Duodenal mucosa (tissue), 2 donors: ENCODE results near the gene VCL.

Experiments
- H3K27ac ChIP-seq: one replicate; pipeline ENCODE4 v1.7.0; 2013; ENCODE audit warnings: low read depth, low read length
- H3K27me3 ChIP-seq, 2 donors: one replicate each; pipeline ENCODE4 v1.7.0; 2013; ENCODE audit warnings: low read length in 2 of 2, control low read depth in 1 of 2; ENCODE audit not compliant: insufficient read depth in 2 of 2, control insufficient read depth in 1 of 2
- H3K36me3 ChIP-seq, 2 donors: one replicate each; pipeline ENCODE4 v1.7.0; 2013; ENCODE audit warnings: low read length in 2 of 2, control low read depth in 1 of 2; ENCODE audit not compliant: insufficient read depth in 2 of 2, control insufficient read depth in 1 of 2
- H3K4me1 ChIP-seq, 2 donors: one replicate each; pipeline ENCODE4 v1.7.0; 2013; ENCODE audit warnings: low read length in 2 of 2, control low read depth in 1 of 2; ENCODE audit not compliant: insufficient read depth in 2 of 2, control insufficient read depth in 1 of 2
- H3K4me3 ChIP-seq, 2 donors: one replicate each; pipeline ENCODE4 v1.7.0; 2013; ENCODE audit warnings: low read length in 2 of 2, low read depth in 1 of 2
- H3K9ac ChIP-seq, 2 donors: one replicate each; pipeline ENCODE4 v1.7.0; 2013; ENCODE audit warnings: low read length in 2 of 2, low read depth in 1 of 2
- H3K9me3 ChIP-seq, 2 donors: one replicate each; pipeline ENCODE4 v1.7.0; 2013; ENCODE audit warnings: low read length in 2 of 2, control low read depth in 1 of 2; ENCODE audit not compliant: control insufficient read depth in 1 of 2

The VCL gene

DNA sequence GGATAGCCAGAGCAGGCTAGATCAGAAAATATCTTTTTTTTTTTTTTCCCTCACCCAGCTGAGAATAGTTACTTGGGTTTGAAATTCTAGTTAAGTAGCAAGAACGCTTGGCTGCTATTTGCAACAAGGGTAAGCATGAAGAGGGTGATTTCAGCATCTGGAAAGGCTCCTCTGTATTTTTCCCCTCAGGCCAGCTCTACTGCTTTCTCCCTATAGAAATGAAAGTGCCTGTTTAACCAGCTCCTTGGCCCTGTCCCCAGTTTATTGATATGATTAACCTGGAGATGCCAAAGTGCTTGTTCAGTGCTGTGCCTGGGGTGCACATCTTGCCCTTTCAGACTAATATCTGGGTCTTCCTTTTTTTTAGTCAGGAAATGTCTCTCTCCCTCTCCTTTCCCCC lies 115.6 kb downstream of the VCL start:
- Histone ChIP-seq H3K9ac (no peak overlapping the region), H3K4me1 (no peaks in the 10 kb centered on the region), H3K36me3 (peaks cover 64 to 93% of the 10 kb centered on the region in 2 donors), H3K4me3 (no peak overlapping the region), H3K27me3 (no peaks in the 10 kb centered on the region), H3K9me3 (no peaks in the 10 kb centered on the region), H3K27ac (no peak overlapping the region)

DNA sequence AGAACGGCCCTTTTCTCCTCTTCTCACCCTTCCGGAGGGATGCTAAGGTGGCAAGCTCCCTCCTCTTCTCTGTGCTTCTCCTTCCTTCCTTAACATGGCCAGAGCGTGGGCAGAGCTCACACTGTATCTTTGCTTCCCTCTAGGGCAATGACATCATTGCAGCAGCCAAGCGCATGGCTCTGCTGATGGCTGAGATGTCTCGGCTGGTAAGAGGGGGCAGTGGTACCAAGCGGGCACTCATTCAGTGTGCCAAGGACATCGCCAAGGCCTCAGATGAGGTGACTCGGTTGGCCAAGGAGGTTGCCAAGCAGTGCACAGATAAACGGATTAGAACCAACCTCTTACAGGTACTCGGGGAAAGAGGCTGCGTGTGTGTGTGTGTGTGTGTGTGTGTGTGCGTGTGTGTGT lies 116.1 kb downstream of the VCL start:
- H3K9me3 ChIP-seq, result no peaks in the 10 kb centered on the region
- no peak overlapping the region for H3K9ac ChIP-seq
- no peak overlapping the region for H3K4me3 ChIP-seq
- H3K36me3 ChIP-seq, result peaks cover 64 to 95% of the 10 kb centered on the region in 2 donors
- H3K27me3 ChIP-seq, result no peaks in the 10 kb centered on the region
- H3K4me1 ChIP-seq, result no peaks in the 10 kb centered on the region
- H3K27ac ChIP-seq, result no peak overlapping the region

DNA sequence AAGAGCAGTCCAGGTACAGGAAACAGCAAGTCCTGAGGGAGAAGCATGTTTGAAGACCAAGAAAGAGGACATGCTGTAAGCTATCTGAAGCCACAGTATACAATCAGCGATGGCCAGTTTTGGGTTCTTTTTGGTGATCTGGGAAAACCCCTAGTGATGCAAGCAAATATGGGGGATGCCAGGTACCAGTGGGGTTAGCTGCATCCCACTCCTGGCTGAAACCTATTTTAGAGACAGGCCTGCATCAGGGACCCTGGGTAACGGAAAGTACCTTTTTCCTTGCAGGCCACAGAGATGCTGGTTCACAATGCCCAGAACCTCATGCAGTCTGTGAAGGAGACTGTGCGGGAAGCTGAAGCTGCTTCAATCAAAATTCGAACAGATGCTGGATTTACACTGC lies 119.8 kb downstream of the VCL start:
- no peak overlapping the region for H3K27ac ChIP-seq
- no peaks in the 10 kb centered on the region for H3K9me3 ChIP-seq
- H3K36me3 ChIP-seq, result peaks cover 62 to 93% of the 10 kb centered on the region in 2 donors
- no peaks in the 10 kb centered on the region for H3K4me1 ChIP-seq
- no peaks in the 10 kb centered on the region for H3K27me3 ChIP-seq
- no peak overlapping the region for H3K4me3 ChIP-seq
- H3K9ac ChIP-seq, result no peak overlapping the region

DNA sequence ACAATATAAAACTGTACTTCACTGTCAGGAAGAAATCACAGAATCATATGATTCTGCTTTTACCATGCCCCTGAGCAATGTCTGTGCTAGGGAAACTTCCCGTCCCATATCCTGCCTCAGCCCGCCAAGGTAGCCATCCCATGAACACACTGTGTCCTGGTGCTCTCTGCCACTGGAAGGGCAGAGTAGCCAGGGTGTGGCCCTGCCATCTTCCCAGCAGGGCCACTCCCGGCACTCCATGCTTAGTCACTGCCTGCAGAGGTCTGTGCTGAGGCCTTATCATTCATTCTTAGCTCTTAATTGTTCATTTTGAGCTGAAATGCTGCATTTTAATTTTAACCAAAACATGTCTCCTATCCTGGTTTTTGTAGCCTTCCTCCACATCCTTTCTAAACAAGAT lies 120.9 kb downstream of the VCL start:
- no peaks in the 10 kb centered on the region for H3K9me3 ChIP-seq
- H3K36me3 ChIP-seq, result peaks cover 65 to 94% of the 10 kb centered on the region in 2 donors
- H3K27me3 ChIP-seq, result no peaks in the 10 kb centered on the region
- no peak overlapping the region for H3K4me3 ChIP-seq
- peak overlapping the region in 1 of 2 donors; percentile 1 for H3K9ac ChIP-seq
- H3K27ac ChIP-seq, result no peak overlapping the region
- no peaks in the 10 kb centered on the region for H3K4me1 ChIP-seq

DNA sequence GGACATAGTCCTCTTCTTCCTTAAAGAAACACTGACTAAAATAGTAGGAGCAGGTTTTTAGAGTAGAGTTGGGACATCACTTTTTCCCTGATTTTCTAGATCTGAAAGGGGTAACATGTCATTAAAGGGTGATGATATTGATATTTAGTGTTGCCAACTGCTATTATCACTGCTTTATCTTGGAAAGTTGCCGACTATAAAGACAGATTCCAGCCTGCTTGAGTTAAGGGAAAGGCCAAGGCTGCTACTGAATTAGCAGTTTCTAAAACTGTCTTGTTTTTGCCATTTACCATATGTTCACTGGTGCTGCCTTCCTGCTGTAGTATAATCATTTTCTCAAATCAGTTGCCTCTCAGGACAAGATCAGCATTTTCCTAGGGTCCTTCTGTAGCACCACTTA lies 123.0 kb downstream of the VCL start:
- Histone ChIP-seq H3K27me3 (no peaks in the 10 kb centered on the region), H3K27ac (no peak overlapping the region), H3K9me3 (no peaks in the 10 kb centered on the region), H3K36me3 (peaks cover 59 to 92% of the 10 kb centered on the region in 2 donors), H3K9ac (no peak overlapping the region), H3K4me3 (no peak overlapping the region), H3K4me1 (no peaks in the 10 kb centered on the region)

DNA sequence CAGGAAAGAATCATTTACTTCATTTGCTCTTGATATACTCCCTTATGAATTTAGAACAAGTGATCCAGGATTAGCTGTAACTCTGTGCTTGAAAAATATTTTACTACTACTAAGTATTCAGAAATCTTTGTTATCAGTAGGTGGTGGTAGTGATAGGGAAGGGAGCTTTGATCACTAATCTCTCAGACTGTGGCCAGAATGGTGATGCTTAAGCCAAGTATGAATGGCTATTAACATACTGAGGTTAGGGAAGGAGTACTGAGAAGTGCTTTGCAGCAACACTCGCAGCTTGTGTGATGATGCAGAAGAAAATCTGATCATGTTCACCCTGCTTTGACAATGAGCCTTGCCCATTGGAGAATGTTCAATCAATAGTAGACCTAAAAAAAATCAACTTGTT lies 123.5 kb downstream of the VCL start:
- H3K36me3 ChIP-seq, result peaks cover 64 to 92% of the 10 kb centered on the region in 2 donors
- no peak overlapping the region for H3K27ac ChIP-seq
- H3K9ac ChIP-seq, result no peak overlapping the region
- H3K9me3 ChIP-seq, result no peaks in the 10 kb centered on the region
- no peaks in the 10 kb centered on the region for H3K4me1 ChIP-seq
- no peaks in the 10 kb centered on the region for H3K27me3 ChIP-seq
- H3K4me3 ChIP-seq, result no peak overlapping the region

DNA sequence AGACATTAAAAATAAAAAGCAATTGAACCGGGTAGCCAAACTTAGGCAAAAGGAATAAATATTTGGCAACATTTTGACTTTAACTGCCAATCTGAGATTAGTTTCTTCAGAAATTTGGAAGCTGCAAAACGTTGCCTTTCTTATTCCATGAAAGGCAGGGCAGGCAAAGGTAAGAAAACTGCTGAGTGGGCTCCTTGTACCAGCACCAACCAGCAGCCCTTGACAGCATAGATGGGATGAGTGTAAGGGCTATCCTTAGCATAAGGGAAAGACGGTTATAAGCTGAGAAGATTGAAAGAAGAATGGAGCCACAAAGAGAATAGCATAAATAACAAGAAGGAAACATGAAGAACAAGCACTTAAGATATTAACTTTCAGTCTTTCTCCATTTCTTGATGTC lies 124.1 kb downstream of the VCL start:
- H3K4me3 ChIP-seq, result no peak overlapping the region
- H3K27me3 ChIP-seq, result no peaks in the 10 kb centered on the region
- no peaks in the 10 kb centered on the region for H3K4me1 ChIP-seq
- peaks cover 65 to 91% of the 10 kb centered on the region in 2 donors for H3K36me3 ChIP-seq
- H3K9me3 ChIP-seq, result no peaks in the 10 kb centered on the region
- H3K27ac ChIP-seq, result no peak overlapping the region
- H3K9ac ChIP-seq, result no peak overlapping the region

DNA sequence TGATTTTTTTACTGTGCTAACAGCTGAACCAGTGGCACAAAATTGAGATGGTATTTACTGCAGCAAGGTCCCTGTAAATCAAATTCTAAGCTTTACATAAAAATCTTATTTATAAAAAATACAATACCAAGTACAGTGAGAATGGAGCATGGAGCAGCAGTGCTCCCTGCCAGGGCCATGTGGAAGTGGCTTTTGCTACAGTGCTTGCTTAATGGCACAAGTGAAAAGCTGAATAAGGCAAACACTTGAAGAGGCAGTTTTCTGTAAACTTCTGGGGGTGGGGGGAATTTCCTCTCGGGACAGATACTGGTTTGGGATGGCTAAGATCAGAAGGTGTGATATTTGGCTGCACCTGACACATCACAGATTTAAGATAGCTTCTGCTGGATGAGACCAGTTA lies 125.2 kb downstream of the VCL start:
- no peak overlapping the region for H3K27ac ChIP-seq
- no peaks in the 10 kb centered on the region for H3K27me3 ChIP-seq
- H3K4me3 ChIP-seq, result no peak overlapping the region
- no peak overlapping the region for H3K9ac ChIP-seq
- peaks cover 60 to 89% of the 10 kb centered on the region in 2 donors for H3K36me3 ChIP-seq
- H3K4me1 ChIP-seq, result no peaks in the 10 kb centered on the region
- no peaks in the 10 kb centered on the region for H3K9me3 ChIP-seq

DNA sequence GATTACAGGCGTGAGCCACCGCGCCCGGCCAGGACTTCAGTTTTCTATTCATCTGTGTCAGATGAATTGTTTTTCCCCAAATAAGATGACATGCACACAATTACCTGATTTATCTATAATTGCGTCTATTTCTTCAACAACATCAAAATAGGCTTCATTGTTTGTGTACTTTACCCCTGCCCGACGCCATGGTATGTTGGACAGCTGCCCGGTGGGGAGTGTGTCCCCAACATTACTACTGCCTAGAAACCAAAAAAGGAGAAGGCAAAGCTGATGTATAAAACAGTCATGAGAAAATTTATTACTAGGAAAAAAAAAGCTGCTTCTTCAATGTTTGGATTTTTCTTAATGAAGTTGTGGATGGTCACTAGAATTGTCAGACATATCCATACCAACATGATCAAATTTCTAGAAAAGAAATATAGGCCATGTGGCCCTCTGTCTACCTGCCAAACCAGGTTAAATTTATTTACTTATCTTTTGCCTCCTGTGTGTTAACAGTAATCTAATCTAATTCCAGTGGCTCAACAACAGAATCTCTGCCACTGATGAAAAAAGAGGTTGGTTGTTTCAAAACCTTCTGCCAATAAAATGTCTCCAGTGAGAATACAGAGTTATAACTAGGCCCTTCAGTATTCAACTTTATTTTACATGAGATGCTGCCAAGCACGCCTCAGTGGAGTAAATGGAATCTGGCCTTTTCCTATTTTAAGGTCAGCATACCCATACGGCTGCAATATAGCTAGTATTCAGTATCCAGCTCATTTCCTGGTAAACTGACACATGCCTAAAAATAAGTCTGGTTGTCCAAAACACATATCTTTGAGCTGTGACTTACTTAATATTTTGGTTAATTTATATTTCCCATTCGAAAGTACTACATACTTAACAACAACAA lies 136.3 kb downstream of the VCL start:
- no peak overlapping the region for H3K9ac ChIP-seq
- no peak overlapping the region for H3K4me3 ChIP-seq
- H3K27me3 ChIP-seq, result no peaks in the 10 kb centered on the region
- H3K4me1 ChIP-seq, result no peaks in the 10 kb centered on the region
- H3K36me3 ChIP-seq, result peaks cover 22 to 80% of the 10 kb centered on the region in 2 donors
- no peaks in the 10 kb centered on the region for H3K9me3 ChIP-seq
- no peak overlapping the region for H3K27ac ChIP-seq

DNA sequence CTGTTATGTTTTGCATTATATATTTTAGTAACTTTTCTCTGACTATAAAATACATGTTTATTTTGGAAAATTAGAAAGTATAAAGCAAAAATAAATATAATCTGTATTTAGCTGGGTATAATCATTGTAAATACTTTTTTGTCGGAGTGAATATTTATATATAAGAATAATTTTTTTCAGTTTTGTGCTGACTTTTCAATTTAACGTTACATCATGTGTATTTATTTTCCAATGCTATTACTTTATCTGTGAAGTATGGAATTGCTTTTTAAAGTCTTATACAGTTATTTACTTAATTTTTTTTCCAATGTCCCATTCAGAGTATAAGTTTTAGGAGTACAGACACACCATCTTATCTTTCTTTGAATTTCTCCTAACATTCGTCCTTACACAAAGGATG lies 137.5 kb downstream of the VCL start:
- Histone ChIP-seq H3K4me3 (no peak overlapping the region), H3K9ac (no peak overlapping the region), H3K9me3 (no peaks in the 10 kb centered on the region), H3K27ac (no peak overlapping the region), H3K27me3 (no peaks in the 10 kb centered on the region), H3K4me1 (no peaks in the 10 kb centered on the region), H3K36me3 (peaks cover 22 to 70% of the 10 kb centered on the region in 2 donors)
